Measurements from ENCODE around the gene GDF10.

The GDF10 gene

GRCh38 chr10:47360419-47361040 lies 60.5 kb downstream of the GDF10 start (continued):
- no peak for TF ChIP-seq ZSCAN18 (tag by site-specific recombination; IDR thresholded peaks at IDR 0.05)

GRCh38 chr10:47361293-47361692 lies 61.3 kb downstream of the GDF10 start:
- H3K27ac ChIP-seq (ENCODE audit: extremely low read depth, low read depth, low read length), result no peak overlapping the region
- no peak overlapping the region for H3K4me3 ChIP-seq (ENCODE audit: low read depth, low read length)
- ChIA-PET POLR2A (interaction anchor here (1.5 kb wide), 1 partner anchor 23 kb away, joined by 6 read pairs; the partner anchor contains the start of gene ZNF488), CTCF (interaction anchor here (0.7 to 3.1 kb wide), 19 partner anchors 8 to 337 kb away, joined by 3 to 19 read pairs (median 4); no protein-coding TSS in a partner anchor)
- H3K36me3 ChIP-seq (ENCODE audit: control insufficient read depth in 2 of 2, insufficient read depth in 1 of 2, low read length in 2 of 2), result no peaks in the 10 kb centered on the region
- H3K9me3 ChIP-seq (ENCODE audit: control insufficient read depth, insufficient read depth, low read depth, low read length), result no peaks in the 10 kb centered on the region
- no peak for TF ChIP-seq ZNF677 (tag by site-specific recombination; IDR thresholded peaks at IDR 0.05)
- TF ChIP-seq CTCF (tag by site-specific recombination; IDR thresholded peaks at IDR 0.05), result peak; percentile 58
- no peak for TF ChIP-seq KLF1 (tag by site-specific recombination; IDR thresholded peaks at IDR 0.05)
- no peak for TF ChIP-seq ZNF292 (tag by site-specific recombination; IDR thresholded peaks at IDR 0.05; ENCODE audit: borderline replicate concordance, low read depth)
- no peak for TF ChIP-seq ZNF639 (tag by site-specific recombination; IDR thresholded peaks at IDR 0.05)
- TF ChIP-seq YY2 (tag by site-specific recombination; IDR thresholded peaks at IDR 0.05), result no peak
- TF ChIP-seq ZNF654 (tag by site-specific recombination; IDR thresholded peaks at IDR 0.05; ENCODE audit: low read depth), result peak; percentile 11
- no peak for TF ChIP-seq ZBTB8A (tag by site-specific recombination; IDR thresholded peaks at IDR 0.05)
- TF ChIP-seq KLF8 (tag by site-specific recombination; IDR thresholded peaks at IDR 0.05), result no peak
- TF ChIP-seq ZNF571 (tag by site-specific recombination; IDR thresholded peaks at IDR 0.05), result no peak
- no peak for TF ChIP-seq SP3 (tag by site-specific recombination; IDR thresholded peaks at IDR 0.05)
- no peak for TF ChIP-seq REPIN1 (tag by site-specific recombination; IDR thresholded peaks at IDR 0.05; ENCODE audit: low read depth)
- no peak for TF ChIP-seq ZFP69B (tag by site-specific recombination; IDR thresholded peaks at IDR 0.05)
- TF ChIP-seq BCL11A (tag by site-specific recombination; IDR thresholded peaks at IDR 0.05; ENCODE audit: low read depth), result no peak
- no peak for TF ChIP-seq ZBTB7A (tag by site-specific recombination; IDR thresholded peaks at IDR 0.05; ENCODE audit: low read depth)
- TF ChIP-seq ZNF549 (tag by site-specific recombination; IDR thresholded peaks at IDR 0.05), result no peak
- H3K4me1 ChIP-seq (ENCODE audit: control insufficient read depth, insufficient read depth, low read length), result no peaks in the 10 kb centered on the region

- ChIA-PET POLR2A (interaction anchor here (1.5 kb wide), 1 partner anchor 22 kb away, joined by 6 read pairs; the partner anchor contains the start of gene ZNF488), CTCF (interaction anchor here (0.6 to 3.1 kb wide), 17 partner anchors 9 to 338 kb away, joined by 3 to 19 read pairs (median 4); no protein-coding TSS in a partner anchor)
- H3K4me1 ChIP-seq (ENCODE audit: control insufficient read depth, insufficient read depth, low read length), result no peaks in the 10 kb centered on the region
- no peaks in the 10 kb centered on the region for H3K36me3 ChIP-seq (ENCODE audit: control insufficient read depth in 2 of 2, insufficient read depth in 1 of 2, low read length in 2 of 2)
- no peaks in the 10 kb centered on the region for H3K9me3 ChIP-seq (ENCODE audit: control insufficient read depth, insufficient read depth, low read depth, low read length)
- no peak overlapping the region for H3K4me3 ChIP-seq (ENCODE audit: low read depth, low read length)
- no peak overlapping the region for H3K27ac ChIP-seq (ENCODE audit: extremely low read depth, low read depth, low read length)
- no peak for TF ChIP-seq ZNF654 (tag by site-specific recombination; IDR thresholded peaks at IDR 0.05; ENCODE audit: low read depth)
- TF ChIP-seq SCRT1 (tag by site-specific recombination; IDR thresholded peaks at IDR 0.05; ENCODE audit: borderline replicate concordance), result no peak
- no peak for TF ChIP-seq KLF10 (tag by site-specific recombination; IDR thresholded peaks at IDR 0.05)
- no peak for TF ChIP-seq GLIS1 (tag by site-specific recombination; IDR thresholded peaks at IDR 0.05)
- TF ChIP-seq PRDM10 (tag by site-specific recombination; IDR thresholded peaks at IDR 0.05), result no peak
- no peak for TF ChIP-seq PRDM4 (tag by site-specific recombination; IDR thresholded peaks at IDR 0.05)
Observed at GRCh38 chr10:47362199-47362598, 62.2 kb downstream of the GDF10 start.
